CD4-positive, CD25-positive, alpha-beta regulatory T cell (primary cell): Measurements from ENCODE around the gene PKNOX2. TPM values are rescaled to one million over a fixed set of nuclear protein-coding genes. Genes with fewer than 3 reads are reported as not detected.

Experiments used
- ATAC-seq, 2 donors: fragments of 150-1000 bp; cut with Tn5 transposase; one replicate each; pipeline ENCODE4 v1.10.0; 2021; ENCODE audit warnings: low read depth in 2 of 2, moderate number of reproducible peaks in 2 of 2, moderate library complexity in 1 of 2
- DNase-seq, 3 donors: peaks; one replicate each; pipeline versions ENCODE4 v3.0.0 to v3.0.0-alpha.2; 2012 to 2022; ENCODE audit warnings: mixed read lengths in 1 of 3
- H3K27ac ChIP-seq: one replicate; pipeline ENCODE4 v1.7.0; 2013; ENCODE audit warnings: mild to moderate bottlenecking, low read length; ENCODE audit not compliant: insufficient read depth, poor library complexity, severe bottlenecking
- H3K27me3 ChIP-seq: one replicate; pipeline ENCODE4 v1.7.0; 2013; ENCODE audit warnings: low read length; ENCODE audit not compliant: control insufficient read depth, insufficient read depth
- H3K36me3 ChIP-seq: one replicate; pipeline ENCODE4 v1.7.0; 2013; ENCODE audit warnings: mild to moderate bottlenecking, low read length, moderate library complexity; ENCODE audit not compliant: control insufficient read depth, insufficient read depth
- H3K4me1 ChIP-seq: 2 replicates; pipeline ENCODE4 v1.7.0; 2013; ENCODE audit warnings: mild to moderate bottlenecking, low read length; ENCODE audit not compliant: insufficient read depth, control insufficient read depth, poor library complexity, severe bottlenecking
- H3K4me3 ChIP-seq: one replicate; pipeline ENCODE4 v1.7.0; 2013; ENCODE audit warnings: low read depth, mild to moderate bottlenecking, low read length, moderate library complexity
- H3K9me3 ChIP-seq, 2 experiments: 1 replicate in 1 of 2; 2 replicates in 1 of 2; pipeline ENCODE4 v1.7.0; 2013; ENCODE audit warnings: low read length in 2 of 2, mild to moderate bottlenecking in 1 of 2, moderate library complexity in 1 of 2; ENCODE audit not compliant: control insufficient read depth in 2 of 2
- H3K27ac Mint-ChIP-seq, 3 donors: one replicate each; pipeline ENCODE4 v1.8.0; 2020 to 2022; ENCODE audit warnings: mild to moderate bottlenecking in 3 of 3, mixed read lengths in 3 of 3, moderate library complexity in 2 of 3
- H3K27me3 Mint-ChIP-seq: one replicate; pipeline ENCODE4 v1.8.0; 2022; ENCODE audit warnings: mild to moderate bottlenecking, mixed read lengths
- H3K36me3 Mint-ChIP-seq: one replicate; pipeline ENCODE4 v1.8.0; 2020; ENCODE audit warnings: mixed read lengths
- H3K4me1 Mint-ChIP-seq, 4 donors: one replicate each; pipeline ENCODE4 v1.8.0; 2020 to 2022; ENCODE audit warnings: mixed read lengths in 4 of 4, mild to moderate bottlenecking in 1 of 4
- H3K4me3 Mint-ChIP-seq, 4 donors: one replicate each; pipeline ENCODE4 v1.8.0; 2020 to 2022; ENCODE audit warnings: mild to moderate bottlenecking in 4 of 4, mixed read lengths in 4 of 4, moderate library complexity in 3 of 4
- H3K9me3 Mint-ChIP-seq, 7 donors: one replicate each; pipeline ENCODE4 v1.8.0; 2020 to 2022; ENCODE audit warnings: mixed read lengths in 7 of 7, mild to moderate bottlenecking in 3 of 7, moderate library complexity in 2 of 7
- polyA plus RNA-seq, 4 donors: library from polyadenylated mRNA; unstranded; fragments of 300-500 nt; fragmentation: Illumina TruSeq; gene quantifications; one replicate each; pipeline ENCODE4 v1.2.3, GENCODE V29; 2021
- total RNA-seq: library from RNA; stranded (reverse); gene quantifications from one replicate; pipeline ENCODE4 v1.2.3, GENCODE V29; 2022

PKNOX2 gene
- total and polyA plus RNA-seq, 5 donors from 2014 or later = not detected

GRCh38 chr11:125465701-125466100, 301.1 kb downstream of the PKNOX2 start:
- H3K9me3 Mint-ChIP-seq = peaks cover 0 to 2% (median 0%) of the 10 kb centered on the region in 7 donors
- Histone ChIP-seq H3K27ac (no peak overlapping the region), H3K4me3 (no peak overlapping the region), H3K36me3 (no peaks in the 10 kb centered on the region), H3K9me3 (no peaks in the 10 kb centered on the region), H3K27me3 (peaks cover 2% of the 10 kb centered on the region), H3K4me1 (no peaks in the 10 kb centered on the region)
- no peaks in the 10 kb centered on the region for H3K4me1 Mint-ChIP-seq
- no peak overlapping the region for H3K27ac Mint-ChIP-seq
- peaks cover 23% of the 10 kb centered on the region for H3K27me3 Mint-ChIP-seq
- DNase-seq (no peak), ATAC-seq (no peak)
- no peak overlapping the region for H3K4me3 Mint-ChIP-seq
- H3K36me3 Mint-ChIP-seq = no peaks in the 10 kb centered on the region

GRCh38 chr11:125468025-125468424, 303.5 kb downstream of the PKNOX2 start:
- no peak overlapping the region for H3K4me3 Mint-ChIP-seq
- peaks cover 0 to 2% (median 0%) of the 10 kb centered on the region in 7 donors for H3K9me3 Mint-ChIP-seq
- H3K27me3 ChIP-seq = peaks cover 2% of the 10 kb centered on the region
- H3K27me3 Mint-ChIP-seq = peaks cover 28% of the 10 kb centered on the region
- no peaks in the 10 kb centered on the region for H3K36me3 ChIP-seq
- H3K27ac Mint-ChIP-seq = no peak overlapping the region
- H3K4me1 Mint-ChIP-seq = no peaks in the 10 kb centered on the region
- no peaks in the 10 kb centered on the region for H3K36me3 Mint-ChIP-seq
- H3K4me1 ChIP-seq = no peaks in the 10 kb centered on the region
- no peaks in the 10 kb centered on the region for H3K9me3 ChIP-seq
- ATAC-seq = no peak
- no peak overlapping the region for H3K27ac ChIP-seq
- no peak overlapping the region for H3K4me3 ChIP-seq
- DNase-seq = no peak

- no peak overlapping the region for H3K4me3 Mint-ChIP-seq
- Histone ChIP-seq H3K9me3 (no peaks in the 10 kb centered on the region), H3K27me3 (no peaks in the 10 kb centered on the region), H3K36me3 (no peaks in the 10 kb centered on the region), H3K4me1 (no peaks in the 10 kb centered on the region), H3K27ac (no peak overlapping the region), H3K4me3 (no peak overlapping the region)
- no peaks in the 10 kb centered on the region for H3K36me3 Mint-ChIP-seq
- DNase-seq (no peak), ATAC-seq (no peak)
- H3K4me1 Mint-ChIP-seq = no peaks in the 10 kb centered on the region
- peaks cover 0 to 2% (median 0%) of the 10 kb centered on the region in 7 donors for H3K9me3 Mint-ChIP-seq
- H3K27ac Mint-ChIP-seq = no peak overlapping the region
- peaks cover 28% of the 10 kb centered on the region for H3K27me3 Mint-ChIP-seq
Observed at GRCh38 chr11:125468852-125469251, 304.3 kb downstream of the PKNOX2 start.

GRCh38 chr11:125470355-125470754, 305.8 kb downstream of the PKNOX2 start:
- Histone ChIP-seq H3K9me3 (no peaks in the 10 kb centered on the region), H3K27ac (no peak overlapping the region), H3K27me3 (no peaks in the 10 kb centered on the region), H3K4me3 (no peak overlapping the region), H3K36me3 (no peaks in the 10 kb centered on the region), H3K4me1 (no peaks in the 10 kb centered on the region)
- peaks cover 0 to 2% (median 0%) of the 10 kb centered on the region in 7 donors for H3K9me3 Mint-ChIP-seq
- no peak overlapping the region for H3K27ac Mint-ChIP-seq
- H3K4me1 Mint-ChIP-seq = no peaks in the 10 kb centered on the region
- no peak for ATAC-seq
- peaks cover 19% of the 10 kb centered on the region for H3K27me3 Mint-ChIP-seq
- no peak overlapping the region for H3K4me3 Mint-ChIP-seq
- H3K36me3 Mint-ChIP-seq = no peaks in the 10 kb centered on the region
- no peak for DNase-seq

GRCh38 chr11:125476721-125477120, 312.2 kb downstream of the PKNOX2 start:
- no peaks in the 10 kb centered on the region for H3K36me3 Mint-ChIP-seq
- H3K27me3 ChIP-seq = no peaks in the 10 kb centered on the region
- H3K4me3 ChIP-seq = no peak overlapping the region
- no peak for DNase-seq
- no peaks in the 10 kb centered on the region for H3K4me1 Mint-ChIP-seq
- H3K36me3 ChIP-seq = no peaks in the 10 kb centered on the region
- no peak overlapping the region for H3K4me3 Mint-ChIP-seq
- H3K27ac Mint-ChIP-seq = no peak overlapping the region
- peaks cover 30% of the 10 kb centered on the region for H3K27me3 Mint-ChIP-seq
- peaks cover 0 to 2% (median 0%) of the 10 kb centered on the region in 7 donors for H3K9me3 Mint-ChIP-seq
- no peaks in the 10 kb centered on the region for H3K9me3 ChIP-seq
- H3K4me1 ChIP-seq = no peaks in the 10 kb centered on the region
- no peak for ATAC-seq
- no peak overlapping the region for H3K27ac ChIP-seq

GRCh38 chr11:125479137-125479536, 314.6 kb downstream of the PKNOX2 start:
- no peaks in the 10 kb centered on the region for H3K4me1 ChIP-seq
- Mint-ChIP-seq H3K27me3 (peaks cover 36% of the 10 kb centered on the region), H3K27ac (no peak overlapping the region), H3K9me3 (peaks cover 0 to 2% (median 0%) of the 10 kb centered on the region in 7 donors), H3K36me3 (no peaks in the 10 kb centered on the region), H3K4me3 (no peak overlapping the region), H3K4me1 (no peaks in the 10 kb centered on the region)
- no peaks in the 10 kb centered on the region for H3K27me3 ChIP-seq
- no peak overlapping the region for H3K27ac ChIP-seq
- no peaks in the 10 kb centered on the region for H3K9me3 ChIP-seq
- no peak overlapping the region for H3K4me3 ChIP-seq
- H3K36me3 ChIP-seq = no peaks in the 10 kb centered on the region
- DNase-seq = no peak
- no peak for ATAC-seq

- ATAC-seq (no peak), DNase-seq (no peak)
- H3K4me1 Mint-ChIP-seq = no peaks in the 10 kb centered on the region
- no peaks in the 10 kb centered on the region for H3K36me3 Mint-ChIP-seq
- Histone ChIP-seq H3K27ac (no peak overlapping the region), H3K4me1 (no peaks in the 10 kb centered on the region), H3K27me3 (no peaks in the 10 kb centered on the region), H3K36me3 (no peaks in the 10 kb centered on the region), H3K4me3 (no peak overlapping the region), H3K9me3 (no peaks in the 10 kb centered on the region)
- H3K4me3 Mint-ChIP-seq = no peak overlapping the region
- H3K9me3 Mint-ChIP-seq = peaks cover 0 to 2% (median 0%) of the 10 kb centered on the region in 7 donors
- H3K27me3 Mint-ChIP-seq = peaks cover 31% of the 10 kb centered on the region
- no peak overlapping the region for H3K27ac Mint-ChIP-seq
Observed at GRCh38 chr11:125481531-125481930, 317.0 kb downstream of the PKNOX2 start.
